ENCODE results near the gene SPATA3.

The SPATA3 gene

DNA sequence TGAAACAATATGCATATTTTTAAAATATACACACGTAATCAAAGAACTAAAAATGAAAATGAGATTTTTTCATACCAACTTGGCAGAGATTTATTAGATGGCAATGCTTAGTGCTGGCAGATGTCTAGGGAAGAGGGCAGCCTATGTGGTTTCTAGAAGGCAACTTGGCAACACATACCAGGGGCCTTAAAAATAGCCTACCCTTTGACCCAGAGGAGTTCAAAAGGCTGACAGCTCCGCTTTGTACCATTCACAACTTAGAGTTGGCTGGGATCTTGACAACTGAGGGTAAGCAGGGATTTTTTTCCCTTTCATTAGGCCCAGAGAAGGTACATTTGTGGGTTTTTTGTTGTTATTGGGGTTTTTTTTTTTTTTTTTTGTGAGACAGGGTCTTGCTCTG lies 44.5 kb upstream of the SPATA3 start:
- H3K27ac ChIP-seq (ENCODE audit: extremely low read depth, low read depth, low read length): no peak overlapping the region
- H3K4me3 ChIP-seq (ENCODE audit: low read depth, low read length): no peak overlapping the region
- no peaks in the 10 kb centered on the region for H3K36me3 ChIP-seq (ENCODE audit: control insufficient read depth in 2 of 2, insufficient read depth in 1 of 2, low read length in 2 of 2)
- ChIA-PET CTCF (interaction anchor here (0.7 kb wide), 1 partner anchor 25 kb away, joined by 4 read pairs; no protein-coding TSS in a partner anchor), POLR2A (no interaction called here)
- H3K4me1 ChIP-seq (ENCODE audit: control insufficient read depth, insufficient read depth, low read length): no peaks in the 10 kb centered on the region
- H3K9me3 ChIP-seq (ENCODE audit: control insufficient read depth, insufficient read depth, low read depth, low read length): no peaks in the 10 kb centered on the region
- no peak for TF ChIP-seq ZFP69B (tag by site-specific recombination; IDR thresholded peaks at IDR 0.05)
- TF ChIP-seq, protein P1, sequence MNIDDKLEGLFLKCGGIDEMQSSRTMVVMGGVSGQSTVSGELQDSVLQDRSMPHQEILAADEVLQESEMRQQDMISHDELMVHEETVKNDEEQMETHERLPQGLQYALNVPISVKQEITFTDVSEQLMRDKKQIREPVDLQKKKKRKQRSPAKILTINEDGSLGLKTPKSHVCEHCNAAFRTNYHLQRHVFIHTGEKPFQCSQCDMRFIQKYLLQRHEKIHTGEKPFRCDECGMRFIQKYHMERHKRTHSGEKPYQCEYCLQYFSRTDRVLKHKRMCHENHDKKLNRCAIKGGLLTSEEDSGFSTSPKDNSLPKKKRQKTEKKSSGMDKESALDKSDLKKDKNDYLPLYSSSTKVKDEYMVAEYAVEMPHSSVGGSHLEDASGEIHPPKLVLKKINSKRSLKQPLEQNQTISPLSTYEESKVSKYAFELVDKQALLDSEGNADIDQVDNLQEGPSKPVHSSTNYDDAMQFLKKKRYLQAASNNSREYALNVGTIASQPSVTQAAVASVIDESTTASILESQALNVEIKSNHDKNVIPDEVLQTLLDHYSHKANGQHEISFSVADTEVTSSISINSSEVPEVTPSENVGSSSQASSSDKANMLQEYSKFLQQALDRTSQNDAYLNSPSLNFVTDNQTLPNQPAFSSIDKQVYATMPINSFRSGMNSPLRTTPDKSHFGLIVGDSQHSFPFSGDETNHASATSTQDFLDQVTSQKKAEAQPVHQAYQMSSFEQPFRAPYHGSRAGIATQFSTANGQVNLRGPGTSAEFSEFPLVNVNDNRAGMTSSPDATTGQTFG (tag by site-specific recombination; IDR thresholded peaks at IDR 0.05; ENCODE audit: borderline replicate concordance): no peak
- TF ChIP-seq FEZF1 (tag by site-specific recombination; IDR thresholded peaks at IDR 0.05): no peak
- TF ChIP-seq, protein P2, sequence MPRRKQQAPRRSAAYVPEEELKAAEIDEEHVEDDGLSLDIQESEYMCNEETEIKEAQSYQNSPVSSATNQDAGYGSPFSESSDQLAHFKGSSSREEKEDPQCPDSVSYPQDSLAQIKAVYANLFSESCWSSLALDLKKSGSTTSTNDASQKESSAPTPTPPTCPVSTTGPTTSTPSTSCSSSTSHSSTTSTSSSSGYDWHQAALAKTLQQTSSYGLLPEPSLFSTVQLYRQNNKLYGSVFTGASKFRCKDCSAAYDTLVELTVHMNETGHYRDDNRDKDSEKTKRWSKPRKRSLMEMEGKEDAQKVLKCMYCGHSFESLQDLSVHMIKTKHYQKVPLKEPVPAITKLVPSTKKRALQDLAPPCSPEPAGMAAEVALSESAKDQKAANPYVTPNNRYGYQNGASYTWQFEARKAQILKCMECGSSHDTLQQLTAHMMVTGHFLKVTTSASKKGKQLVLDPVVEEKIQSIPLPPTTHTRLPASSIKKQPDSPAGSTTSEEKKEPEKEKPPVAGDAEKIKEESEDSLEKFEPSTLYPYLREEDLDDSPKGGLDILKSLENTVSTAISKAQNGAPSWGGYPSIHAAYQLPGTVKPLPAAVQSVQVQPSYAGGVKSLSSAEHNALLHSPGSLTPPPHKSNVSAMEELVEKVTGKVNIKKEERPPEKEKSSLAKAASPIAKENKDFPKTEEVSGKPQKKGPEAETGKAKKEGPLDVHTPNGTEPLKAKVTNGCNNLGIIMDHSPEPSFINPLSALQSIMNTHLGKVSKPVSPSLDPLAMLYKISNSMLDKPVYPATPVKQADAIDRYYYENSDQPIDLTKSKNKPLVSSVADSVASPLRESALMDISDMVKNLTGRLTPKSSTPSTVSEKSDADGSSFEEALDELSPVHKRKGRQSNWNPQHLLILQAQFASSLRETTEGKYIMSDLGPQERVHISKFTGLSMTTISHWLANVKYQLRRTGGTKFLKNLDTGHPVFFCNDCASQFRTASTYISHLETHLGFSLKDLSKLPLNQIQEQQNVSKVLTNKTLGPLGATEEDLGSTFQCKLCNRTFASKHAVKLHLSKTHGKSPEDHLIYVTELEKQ (tag by site-specific recombination; IDR thresholded peaks at IDR 0.05; ENCODE audit: borderline replicate concordance): no peak
- no peak for TF ChIP-seq ZFP41 (tag by site-specific recombination; IDR thresholded peaks at IDR 0.05; ENCODE audit: borderline replicate concordance)
- TF ChIP-seq OVOL3 (tag by site-specific recombination; IDR thresholded peaks at IDR 0.05): no peak
- TF ChIP-seq, protein P3, sequence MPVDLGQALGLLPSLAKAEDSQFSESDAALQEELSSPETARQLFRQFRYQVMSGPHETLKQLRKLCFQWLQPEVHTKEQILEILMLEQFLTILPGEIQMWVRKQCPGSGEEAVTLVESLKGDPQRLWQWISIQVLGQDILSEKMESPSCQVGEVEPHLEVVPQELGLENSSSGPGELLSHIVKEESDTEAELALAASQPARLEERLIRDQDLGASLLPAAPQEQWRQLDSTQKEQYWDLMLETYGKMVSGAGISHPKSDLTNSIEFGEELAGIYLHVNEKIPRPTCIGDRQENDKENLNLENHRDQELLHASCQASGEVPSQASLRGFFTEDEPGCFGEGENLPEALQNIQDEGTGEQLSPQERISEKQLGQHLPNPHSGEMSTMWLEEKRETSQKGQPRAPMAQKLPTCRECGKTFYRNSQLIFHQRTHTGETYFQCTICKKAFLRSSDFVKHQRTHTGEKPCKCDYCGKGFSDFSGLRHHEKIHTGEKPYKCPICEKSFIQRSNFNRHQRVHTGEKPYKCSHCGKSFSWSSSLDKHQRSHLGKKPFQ (tag by site-specific recombination; IDR thresholded peaks at IDR 0.05): no peak
- no peak for TF ChIP-seq ZNF560 (tag by site-specific recombination; IDR thresholded peaks at IDR 0.05; ENCODE audit: borderline replicate concordance)
- TF ChIP-seq ZNF274 (IDR thresholded peaks at IDR 0.05; ENCODE audit: low read length): no peak
- TF ChIP-seq ZNF274 (tag by site-specific recombination; IDR thresholded peaks at IDR 0.05; ENCODE audit: borderline replicate concordance): no peak
- no peak for TF ChIP-seq ZNF155 (tag by site-specific recombination; IDR thresholded peaks at IDR 0.05)
- TF ChIP-seq ZNF416 (tag by site-specific recombination; IDR thresholded peaks at IDR 0.05): no peak

DNA sequence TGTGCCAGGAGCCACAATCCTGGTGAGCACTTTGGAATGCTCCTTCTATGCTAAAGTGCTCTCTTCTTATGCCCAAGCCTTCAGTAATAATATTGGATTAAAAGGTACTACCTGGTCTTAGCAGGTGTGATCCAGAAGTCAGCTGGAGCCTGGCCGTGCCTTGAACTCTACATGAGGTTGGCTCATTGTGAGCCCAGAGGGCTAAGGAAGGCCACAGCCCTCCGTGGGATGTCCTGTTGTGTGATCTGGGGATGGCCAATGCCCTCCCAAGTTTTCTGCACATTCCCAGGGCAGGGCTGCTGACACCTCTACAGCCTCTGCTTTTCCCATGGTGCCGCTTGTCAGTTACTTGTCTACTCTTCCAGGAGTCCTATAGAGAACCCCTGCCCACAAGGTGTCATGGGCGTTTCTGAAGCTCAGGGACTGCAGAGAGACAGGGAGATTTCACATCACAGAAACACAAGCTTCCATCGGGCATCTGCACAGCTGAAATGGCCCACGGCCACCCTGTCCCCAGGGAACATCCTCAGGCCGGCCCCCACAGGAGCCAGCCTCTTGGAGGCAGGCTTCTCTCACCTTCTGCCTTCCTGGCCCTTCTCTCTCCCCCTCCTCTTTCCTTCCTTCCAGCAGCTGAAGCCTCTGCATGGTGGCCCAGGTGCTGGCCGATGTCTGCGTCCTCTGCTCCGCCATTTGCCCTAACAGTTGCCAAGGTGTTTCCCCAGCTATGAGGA lies 43.5 kb upstream of the SPATA3 start:
- no peak overlapping the region for H3K27ac ChIP-seq (ENCODE audit: extremely low read depth, low read depth, low read length)
- H3K4me3 ChIP-seq (ENCODE audit: low read depth, low read length): no peak overlapping the region
- no peaks in the 10 kb centered on the region for H3K9me3 ChIP-seq (ENCODE audit: control insufficient read depth, insufficient read depth, low read depth, low read length)
- CTCF ChIA-PET: interaction anchor here (0.7 kb wide), 1 partner anchor 26 kb away, joined by 4 read pairs; no protein-coding TSS in a partner anchor
- no peaks in the 10 kb centered on the region for H3K36me3 ChIP-seq (ENCODE audit: control insufficient read depth in 2 of 2, insufficient read depth in 1 of 2, low read length in 2 of 2)
- POLR2A ChIA-PET: no interaction called here
- no peaks in the 10 kb centered on the region for H3K4me1 ChIP-seq (ENCODE audit: control insufficient read depth, insufficient read depth, low read length)
- TF ChIP-seq YY1 (tag by site-specific recombination; IDR thresholded peaks at IDR 0.05): no peak
- TF ChIP-seq, protein P4, sequence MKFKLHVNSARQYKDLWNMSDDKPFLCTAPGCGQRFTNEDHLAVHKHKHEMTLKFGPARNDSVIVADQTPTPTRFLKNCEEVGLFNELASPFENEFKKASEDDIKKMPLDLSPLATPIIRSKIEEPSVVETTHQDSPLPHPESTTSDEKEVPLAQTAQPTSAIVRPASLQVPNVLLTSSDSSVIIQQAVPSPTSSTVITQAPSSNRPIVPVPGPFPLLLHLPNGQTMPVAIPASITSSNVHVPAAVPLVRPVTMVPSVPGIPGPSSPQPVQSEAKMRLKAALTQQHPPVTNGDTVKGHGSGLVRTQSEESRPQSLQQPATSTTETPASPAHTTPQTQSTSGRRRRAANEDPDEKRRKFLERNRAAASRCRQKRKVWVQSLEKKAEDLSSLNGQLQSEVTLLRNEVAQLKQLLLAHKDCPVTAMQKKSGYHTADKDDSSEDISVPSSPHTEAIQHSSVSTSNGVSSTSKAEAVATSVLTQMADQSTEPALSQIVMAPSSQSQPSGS (tag by site-specific recombination; IDR thresholded peaks at IDR 0.05; ENCODE audit: low read depth): no peak
- TF ChIP-seq ZNF529 (tag by site-specific recombination; IDR thresholded peaks at IDR 0.05; ENCODE audit: insufficient replicate concordance): no peak
- TF ChIP-seq, protein P5, sequence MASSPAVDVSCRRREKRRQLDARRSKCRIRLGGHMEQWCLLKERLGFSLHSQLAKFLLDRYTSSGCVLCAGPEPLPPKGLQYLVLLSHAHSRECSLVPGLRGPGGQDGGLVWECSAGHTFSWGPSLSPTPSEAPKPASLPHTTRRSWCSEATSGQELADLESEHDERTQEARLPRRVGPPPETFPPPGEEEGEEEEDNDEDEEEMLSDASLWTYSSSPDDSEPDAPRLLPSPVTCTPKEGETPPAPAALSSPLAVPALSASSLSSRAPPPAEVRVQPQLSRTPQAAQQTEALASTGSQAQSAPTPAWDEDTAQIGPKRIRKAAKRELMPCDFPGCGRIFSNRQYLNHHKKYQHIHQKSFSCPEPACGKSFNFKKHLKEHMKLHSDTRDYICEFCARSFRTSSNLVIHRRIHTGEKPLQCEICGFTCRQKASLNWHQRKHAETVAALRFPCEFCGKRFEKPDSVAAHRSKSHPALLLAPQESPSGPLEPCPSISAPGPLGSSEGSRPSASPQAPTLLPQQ (tag by site-specific recombination; IDR thresholded peaks at IDR 0.05): no peak
- TF ChIP-seq ZNF830 (tag by site-specific recombination; IDR thresholded peaks at IDR 0.05; ENCODE audit: low read depth): no peak
- no peak for TF ChIP-seq ZNF391 (tag by site-specific recombination; IDR thresholded peaks at IDR 0.05; ENCODE audit: borderline replicate concordance, low read depth)
- no peak for TF ChIP-seq SP2 (tag by site-specific recombination; IDR thresholded peaks at IDR 0.05)
- TF ChIP-seq, protein P1 (tag by site-specific recombination; IDR thresholded peaks at IDR 0.05; ENCODE audit: borderline replicate concordance): no peak

Data from HEK293 (cell line).